Suppressor macrophage treated with lipopolysaccharide for 4 hours (primary cell): Measurements from ENCODE around the gene SLC35D1.
A peak's percentile ranks its signal among the peaks of the same experiment; 100 is the strongest.

Experiments
- DNase-seq: peaks from one replicate; pipeline ENCODE4 v3.0.0-alpha.2; 2020

Gene SLC35D1

DNA sequence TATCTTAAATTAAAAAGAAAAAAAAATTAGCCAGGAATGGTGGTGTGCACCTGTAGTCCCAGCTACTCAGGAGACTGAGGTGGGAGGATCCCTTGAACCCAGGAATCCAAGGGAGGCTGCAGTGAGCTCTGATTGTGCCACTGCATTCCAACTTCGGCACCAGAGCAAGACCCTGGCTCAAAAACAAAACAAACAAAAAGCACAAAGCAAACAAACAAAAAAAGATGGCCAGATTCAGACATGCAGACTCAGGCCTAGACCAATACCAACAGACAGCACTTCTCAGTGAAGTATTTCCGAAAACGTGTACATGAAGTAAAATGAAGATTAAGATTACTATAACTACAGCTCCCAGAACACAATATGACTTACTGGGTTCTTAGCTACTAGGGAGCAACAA is 10.6 kb downstream of the SLC35D1 start:
- DNase-seq: no peak

DNA sequence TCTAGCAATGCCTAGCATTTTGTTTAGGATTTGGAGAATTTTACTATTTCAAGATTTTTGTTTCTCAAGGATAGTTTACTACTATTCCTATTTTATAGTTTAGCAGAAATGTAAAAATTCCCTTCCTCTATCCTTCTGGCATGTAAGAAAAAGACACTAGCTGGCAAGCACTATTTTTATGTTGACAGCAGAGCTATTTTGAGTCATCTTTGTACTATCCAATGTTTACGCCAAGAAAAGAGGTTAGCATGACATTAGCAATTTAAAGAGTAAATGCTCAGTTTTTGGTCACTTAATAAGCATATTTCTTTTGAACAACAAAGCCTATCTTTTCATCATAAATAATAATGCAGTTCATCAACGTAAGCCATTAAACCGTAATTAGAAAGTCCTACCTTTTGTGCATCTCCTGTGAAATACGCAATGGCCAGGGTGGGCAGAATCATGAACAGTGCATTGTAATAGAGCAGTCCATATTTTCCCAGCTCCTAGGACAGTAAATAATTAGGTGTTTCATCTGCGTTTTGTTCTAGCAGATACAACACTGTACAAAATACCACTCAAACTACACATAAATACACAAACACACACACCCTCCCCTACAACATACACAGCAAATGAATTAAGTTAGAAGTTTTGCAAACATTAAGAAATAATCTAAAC is 12.0 kb downstream of the SLC35D1 start:
- DNase-seq: no peak

DNA sequence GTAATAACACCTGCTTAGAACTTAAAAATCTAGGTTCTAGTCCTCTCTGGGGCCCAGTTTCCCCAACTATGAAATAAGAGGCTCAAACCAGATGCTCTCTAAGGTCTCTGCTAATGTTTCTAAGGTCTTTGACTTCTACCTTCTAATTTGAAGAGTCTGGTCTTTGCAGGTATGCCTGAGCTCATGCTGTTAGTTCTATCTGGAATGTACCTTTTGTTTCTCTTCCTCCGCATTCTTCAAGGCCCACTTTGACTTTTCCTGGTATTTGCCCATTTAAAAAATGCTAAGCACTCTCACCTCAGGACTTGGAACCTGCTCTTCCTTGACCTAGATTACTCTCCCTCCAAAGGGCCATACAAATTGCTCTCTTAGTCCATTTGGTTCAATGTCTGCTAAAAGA is 13.5 kb downstream of the SLC35D1 start:
- no peak for DNase-seq

DNA sequence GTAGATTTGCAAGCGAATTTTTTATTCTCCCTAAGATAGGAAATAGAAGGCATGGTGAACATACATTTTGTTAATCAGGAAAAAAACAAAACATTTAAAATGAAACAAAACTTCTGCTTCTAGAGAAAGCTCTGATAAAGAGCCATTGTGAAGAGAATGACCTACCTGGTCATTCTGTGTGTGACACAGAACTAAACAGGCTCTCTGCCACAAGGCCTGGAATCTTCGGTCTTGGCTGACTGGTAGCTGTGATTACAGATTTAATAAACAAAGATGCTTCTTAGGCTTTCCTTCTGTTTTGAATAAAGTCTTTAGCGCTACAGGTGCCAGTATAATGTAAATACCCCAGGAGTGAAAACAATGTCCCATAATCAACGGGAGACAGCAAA is 22.1 kb downstream of the SLC35D1 start:
- DNase-seq: no peak

DNA sequence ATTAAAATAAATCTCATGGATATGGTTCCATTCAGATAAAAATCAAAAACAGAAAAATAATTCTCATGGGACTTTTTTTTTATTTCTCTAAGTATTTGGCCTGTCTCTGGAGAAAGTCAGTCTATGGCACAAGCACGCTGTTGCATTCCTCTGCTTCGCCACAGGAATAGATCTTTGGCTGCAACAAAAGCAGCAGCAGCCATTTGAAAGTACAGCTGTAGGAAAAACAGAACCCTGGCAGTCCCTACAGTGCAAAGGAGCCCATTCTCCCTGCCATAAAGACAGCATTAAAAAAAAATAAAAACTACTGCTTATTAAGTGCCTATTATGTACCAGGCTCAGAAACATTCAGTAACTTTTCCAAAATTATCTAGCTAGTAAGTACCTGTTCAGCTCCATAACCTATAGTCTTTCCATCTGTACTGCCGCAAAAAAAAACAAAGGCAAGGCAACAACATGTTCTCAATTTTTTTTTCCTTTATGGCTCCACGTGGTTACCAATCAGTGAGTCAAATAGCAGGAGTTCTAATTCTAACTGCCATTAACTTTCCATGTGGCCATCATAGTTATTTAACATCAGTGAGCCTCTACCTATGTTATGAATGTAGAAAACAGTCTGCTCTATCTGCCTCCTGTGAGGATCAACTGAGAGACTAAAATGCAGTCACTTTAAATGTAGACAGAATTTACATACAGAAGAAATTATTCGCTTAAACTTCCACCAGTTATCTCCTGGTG is 22.7 kb downstream of the SLC35D1 start:
- no peak for DNase-seq

DNA sequence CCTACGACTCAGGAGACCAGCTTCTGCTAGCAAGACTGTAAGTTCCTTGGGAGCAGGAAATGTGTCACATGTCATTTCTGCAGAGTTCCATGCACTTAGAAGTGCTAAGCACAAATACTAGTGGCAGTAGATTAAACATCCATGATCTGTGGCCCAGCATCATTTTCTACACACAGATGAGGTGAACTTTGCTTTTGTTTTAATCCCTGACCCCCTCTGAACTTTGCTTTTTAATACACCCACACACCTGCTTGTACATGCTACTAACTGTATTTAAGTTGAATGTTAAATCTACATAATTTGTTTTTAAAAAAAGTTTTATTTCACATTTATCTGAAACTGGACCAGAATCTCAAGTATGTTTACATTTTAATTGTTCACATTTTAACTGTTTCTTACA is 24.5 kb downstream of the SLC35D1 start:
- DNase-seq: no peak

DNA sequence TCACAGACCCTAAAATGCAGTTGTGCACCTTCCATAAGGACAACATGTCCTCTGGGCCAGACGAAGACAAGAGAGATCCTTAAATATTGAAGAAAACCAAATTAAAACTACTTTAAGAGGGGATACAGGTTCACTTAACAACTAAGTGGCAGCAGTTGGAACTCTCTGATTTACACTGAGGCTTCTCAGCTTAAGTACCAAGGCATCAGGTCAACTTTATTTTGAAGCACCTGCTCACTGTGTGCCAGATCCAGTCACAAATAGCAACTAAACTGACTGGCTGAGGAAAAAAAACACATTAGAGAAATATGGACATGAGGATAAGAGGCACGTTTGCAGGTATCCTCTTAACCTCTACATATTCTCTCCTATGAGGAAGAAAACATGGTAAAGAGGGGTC is 33.2 kb downstream of the SLC35D1 start:
- DNase-seq: no peak

DNA sequence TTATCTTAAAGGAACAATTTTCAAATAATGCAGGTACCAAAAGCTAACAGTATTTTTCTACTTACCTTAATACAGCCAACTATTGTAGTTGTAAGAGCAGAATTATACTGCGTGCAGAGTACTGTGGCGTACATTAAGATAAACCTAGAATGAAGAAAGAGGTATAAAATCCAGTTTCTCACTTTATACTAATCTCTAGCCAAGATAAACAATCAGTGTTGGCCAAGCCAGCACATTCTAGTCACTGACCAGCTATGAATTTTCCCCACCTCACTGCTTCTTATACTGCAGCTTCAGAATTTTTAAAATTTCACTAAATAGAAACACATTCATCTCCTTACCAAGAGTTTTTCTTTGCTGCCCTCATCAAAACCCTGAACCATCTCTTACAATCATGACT is 33.6 kb downstream of the SLC35D1 start:
- no peak for DNase-seq

DNA sequence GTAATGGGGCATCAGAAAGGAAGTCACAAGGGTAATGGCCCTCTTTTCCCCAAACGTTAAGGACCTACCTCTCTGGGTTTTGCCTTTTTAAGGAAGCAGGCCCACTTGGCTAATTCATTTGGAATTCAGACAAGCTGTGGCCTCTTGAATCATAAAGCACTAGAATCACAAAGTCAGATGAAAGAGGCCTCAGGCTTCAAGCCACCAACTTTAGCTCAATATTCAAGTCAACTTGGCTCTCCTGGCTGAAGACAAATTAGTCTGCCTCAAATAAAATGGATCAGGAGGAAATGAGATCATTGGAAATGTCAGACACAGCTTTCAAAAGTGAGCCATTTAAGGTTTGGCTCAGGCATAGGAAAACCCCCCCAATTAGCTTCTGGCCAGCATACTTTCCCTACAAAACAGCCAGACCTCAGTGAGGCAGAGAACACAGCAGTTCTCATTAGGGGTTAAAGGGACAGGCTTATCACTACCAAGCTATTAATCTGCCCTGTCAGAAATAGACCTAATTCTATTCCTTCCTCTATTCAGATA is 34.3 kb downstream of the SLC35D1 start:
- no peak for DNase-seq

DNA sequence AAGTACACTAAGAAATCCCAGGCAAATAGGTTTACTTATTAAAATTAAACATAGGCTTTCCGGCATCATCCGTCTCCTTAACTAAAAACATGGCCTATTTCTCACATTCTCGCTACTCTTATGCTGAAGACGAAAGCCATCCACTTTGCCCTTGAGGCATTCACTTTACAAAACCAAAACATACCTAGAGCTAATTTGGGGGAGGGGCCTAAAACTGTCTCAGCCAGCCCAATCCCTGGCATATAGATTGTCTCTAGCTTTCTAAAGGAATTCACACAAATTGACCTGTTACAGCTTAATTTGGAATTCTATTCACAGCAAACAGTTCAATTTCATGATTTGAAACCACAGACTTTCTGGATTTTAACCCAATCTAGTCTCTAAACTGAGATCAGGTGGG is 34.8 kb downstream of the SLC35D1 start:
- DNase-seq: no peak

DNA sequence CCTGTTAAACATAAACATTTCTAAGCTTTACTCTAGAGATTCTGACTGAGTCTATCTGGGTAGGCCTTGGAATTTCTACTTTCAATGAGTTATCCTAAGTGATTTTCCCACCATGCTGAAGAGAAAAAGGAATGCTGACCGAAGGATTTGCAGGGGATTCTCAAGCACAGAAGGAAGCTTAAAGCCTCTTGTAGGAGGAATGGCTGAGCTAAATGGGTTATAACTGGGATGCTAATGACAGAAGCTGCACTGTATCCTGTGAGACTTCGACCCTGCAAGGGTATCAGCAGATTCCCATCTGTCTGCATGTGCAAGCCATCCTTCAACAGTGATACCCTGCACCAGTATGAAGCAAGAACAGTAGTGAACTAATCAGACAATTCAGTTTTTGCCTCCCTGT is 35.4 kb downstream of the SLC35D1 start:
- DNase-seq: no peak

DNA sequence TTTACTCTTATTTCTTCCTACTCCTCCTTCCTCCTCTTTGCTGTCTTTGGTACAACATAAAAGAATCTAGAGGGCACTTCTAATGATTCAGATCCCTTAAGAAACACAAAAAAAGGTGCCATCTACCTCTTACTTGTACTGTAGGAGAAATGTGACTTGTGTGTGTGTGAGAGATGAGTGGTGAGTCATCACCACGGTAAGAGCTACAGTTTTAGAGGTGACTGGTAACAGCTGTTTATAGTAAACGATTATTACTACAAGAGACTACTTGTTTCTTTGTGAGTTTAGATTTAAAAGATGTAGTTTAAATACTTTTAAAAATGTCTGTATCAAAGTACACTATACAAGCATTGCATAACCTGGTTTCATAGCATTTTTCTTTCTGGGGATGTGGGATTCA is 40.4 kb downstream of the SLC35D1 start:
- no peak for DNase-seq

DNA sequence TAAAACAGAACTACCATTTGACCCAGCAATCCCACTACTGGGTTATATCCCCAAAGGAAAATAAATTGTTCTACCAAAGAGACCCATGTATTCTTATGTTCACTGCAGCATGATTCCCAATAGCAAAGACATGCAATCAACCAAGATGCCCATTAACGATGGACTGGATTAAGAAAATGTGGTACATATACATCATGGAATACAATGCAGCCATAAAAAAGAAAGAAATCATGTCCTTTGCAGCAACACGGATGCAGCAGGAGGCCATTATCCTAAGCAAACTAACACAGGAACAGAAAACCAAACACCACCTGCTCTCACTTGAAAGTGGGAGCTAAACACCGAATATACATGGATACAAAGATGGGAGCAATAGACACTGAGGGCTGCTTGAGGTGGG is 44.2 kb downstream of the SLC35D1 start:
- no peak for DNase-seq

DNA sequence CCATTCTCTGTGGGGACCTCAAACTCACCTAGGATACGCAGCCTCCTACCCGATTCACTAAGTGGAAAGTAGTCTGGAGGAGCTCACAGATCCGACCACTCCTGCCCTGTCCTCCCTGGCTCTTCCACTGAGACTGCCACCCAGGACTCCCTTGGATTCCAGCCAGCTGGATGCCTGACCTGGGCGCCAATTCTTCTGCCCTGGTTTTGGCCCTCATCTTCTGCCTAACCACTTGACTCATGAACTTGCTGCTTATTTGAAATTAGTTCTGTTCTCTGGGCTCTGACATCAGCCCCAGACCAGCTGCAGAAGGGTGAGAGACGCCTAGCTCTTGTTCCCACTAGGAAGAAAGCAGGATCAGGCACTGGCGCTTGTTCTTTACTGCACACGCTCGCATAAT is 48.9 kb downstream of the SLC35D1 start:
- DNase-seq: no peak

DNA sequence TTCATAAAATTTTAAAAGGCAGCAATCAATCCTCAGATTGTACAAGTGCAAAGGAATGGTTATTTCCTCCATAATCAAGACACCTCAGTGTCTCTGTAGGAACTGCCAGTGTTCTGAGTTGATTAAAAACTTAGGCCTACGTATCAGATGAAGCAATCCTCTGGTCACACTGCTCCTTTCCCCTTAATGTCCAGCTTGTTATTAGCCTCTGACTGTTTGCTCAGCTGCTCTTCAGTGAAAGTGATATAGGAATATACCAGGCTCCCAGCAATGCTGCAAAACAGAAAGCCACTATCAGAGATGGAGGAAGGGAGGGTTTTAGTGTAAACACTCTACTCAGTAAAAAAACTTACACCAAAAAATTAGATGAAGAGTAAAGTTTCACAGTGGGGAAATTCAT is 49.8 kb downstream of the SLC35D1 start:
- no peak for DNase-seq

DNA sequence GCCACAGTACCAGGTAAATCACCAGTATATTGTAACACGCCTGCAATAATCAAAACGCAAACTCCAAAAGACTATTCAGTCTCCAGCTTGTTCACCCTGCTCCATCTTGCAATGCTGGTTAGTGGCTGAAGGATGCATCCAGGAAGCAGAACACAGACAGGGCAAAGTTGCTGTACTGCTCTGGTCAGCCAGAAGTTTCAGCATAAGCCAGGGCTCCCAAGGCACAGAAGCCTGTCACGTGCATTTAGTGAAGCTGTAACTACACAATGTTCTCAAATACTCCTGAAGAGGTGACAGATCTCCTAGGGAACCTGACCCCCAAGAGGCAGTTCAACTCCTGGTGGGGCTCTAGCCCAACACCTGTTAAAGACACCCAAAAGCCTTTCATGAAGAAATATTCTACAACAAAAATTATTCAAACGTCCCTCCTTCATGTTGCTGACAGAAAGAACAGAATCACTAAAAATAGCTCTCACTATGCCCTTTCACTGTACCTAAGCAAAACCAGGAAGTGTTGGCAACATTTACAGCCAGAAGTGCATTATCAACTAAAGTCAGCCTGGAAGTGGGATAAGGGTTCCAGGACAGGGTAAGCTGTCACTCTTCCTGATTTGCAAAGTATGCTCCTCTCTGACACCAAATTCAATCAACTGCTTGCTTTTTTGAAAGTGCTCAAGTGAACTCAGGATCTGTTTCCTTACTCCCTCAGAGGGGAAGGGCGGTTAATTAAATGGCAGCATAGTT is 52.1 kb downstream of the SLC35D1 start:
- DNase-seq: no peak

DNA sequence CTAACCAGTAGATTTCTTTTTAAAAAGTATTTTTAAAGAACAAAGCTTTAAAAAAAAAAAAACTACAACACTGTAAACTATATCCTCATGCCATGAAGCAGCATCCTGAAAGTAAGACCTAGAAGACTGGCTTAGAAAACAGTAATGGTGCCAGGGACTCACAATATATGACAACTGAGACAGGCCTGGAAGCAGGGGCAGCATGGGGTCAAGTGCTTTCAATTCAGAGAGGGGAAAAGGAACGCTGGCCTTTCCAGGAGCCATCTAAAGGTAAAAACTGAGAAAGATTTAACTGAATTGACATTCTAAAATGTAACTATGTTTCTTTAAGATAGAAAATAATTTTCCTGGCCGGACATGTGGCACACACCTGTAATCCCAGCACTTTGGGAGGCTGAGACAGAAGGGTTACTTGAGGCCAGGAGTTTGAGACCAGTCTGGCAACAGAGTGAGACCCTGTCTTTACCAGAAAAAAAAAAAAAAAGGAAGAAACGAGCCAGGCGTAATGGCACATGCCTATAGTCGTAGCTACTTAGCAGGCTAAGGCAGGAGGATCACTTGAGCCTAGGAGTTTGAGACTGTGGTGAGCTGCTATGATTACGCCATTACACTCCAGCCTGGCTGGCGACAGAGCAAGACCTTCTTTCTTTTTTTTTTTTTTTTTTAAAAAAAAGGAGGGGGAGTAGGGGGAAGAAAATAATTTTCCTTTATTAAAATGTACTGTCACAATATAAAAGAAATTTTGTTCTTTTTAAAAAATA is 54.1 kb downstream of the SLC35D1 start:
- no peak for DNase-seq

DNA sequence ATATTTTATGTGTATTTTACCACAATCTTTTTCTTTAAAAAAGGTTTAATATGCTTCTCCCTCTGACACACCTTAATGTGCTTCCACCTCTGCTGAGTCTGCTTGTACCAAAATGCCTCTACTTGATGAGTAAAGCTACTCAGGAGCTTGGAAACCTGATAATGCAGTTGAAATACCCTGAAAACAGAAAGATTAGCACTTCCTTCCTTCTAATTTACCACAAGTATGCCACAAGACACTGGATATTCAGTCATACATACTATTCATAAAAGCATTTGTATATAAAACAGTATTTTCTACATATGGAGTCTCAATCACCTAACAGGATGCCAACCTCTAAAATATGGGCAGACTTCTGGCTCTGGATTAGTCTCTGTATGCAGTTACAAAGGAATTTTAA is 55.0 kb downstream of the SLC35D1 start:
- no peak for DNase-seq

DNA sequence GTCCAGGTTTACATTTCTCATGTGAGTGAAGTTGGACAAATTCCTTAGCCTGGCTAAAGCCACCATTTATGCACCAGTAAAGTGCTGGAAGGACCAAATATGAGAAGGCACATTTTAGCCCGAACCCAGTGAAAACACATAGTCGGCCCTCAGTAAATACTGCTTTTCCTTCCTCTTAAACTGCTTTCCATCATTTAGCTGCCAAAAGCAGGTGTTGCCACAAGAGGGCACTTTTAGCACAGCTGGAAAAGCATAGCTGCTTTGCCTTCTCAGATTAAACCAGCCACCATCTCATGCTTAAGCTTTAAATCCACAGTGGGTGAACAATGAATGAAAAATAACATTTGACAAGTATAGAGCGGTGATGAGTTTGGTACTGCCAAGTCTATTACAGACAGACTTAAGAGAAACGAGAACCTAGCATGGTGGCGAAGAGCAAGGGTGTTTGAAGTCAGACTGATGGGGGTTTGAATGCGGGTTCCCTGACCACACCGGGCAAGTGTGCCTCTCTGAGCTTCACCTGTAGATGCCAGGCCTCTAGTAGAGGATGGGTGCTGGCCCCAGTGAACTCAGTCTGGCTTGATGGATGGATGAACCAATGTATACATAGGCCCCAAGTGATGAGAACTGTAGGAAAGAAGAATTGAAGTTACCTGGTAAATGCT is 57.8 kb downstream of the SLC35D1 start:
- peak; percentile 67 for DNase-seq

DNA sequence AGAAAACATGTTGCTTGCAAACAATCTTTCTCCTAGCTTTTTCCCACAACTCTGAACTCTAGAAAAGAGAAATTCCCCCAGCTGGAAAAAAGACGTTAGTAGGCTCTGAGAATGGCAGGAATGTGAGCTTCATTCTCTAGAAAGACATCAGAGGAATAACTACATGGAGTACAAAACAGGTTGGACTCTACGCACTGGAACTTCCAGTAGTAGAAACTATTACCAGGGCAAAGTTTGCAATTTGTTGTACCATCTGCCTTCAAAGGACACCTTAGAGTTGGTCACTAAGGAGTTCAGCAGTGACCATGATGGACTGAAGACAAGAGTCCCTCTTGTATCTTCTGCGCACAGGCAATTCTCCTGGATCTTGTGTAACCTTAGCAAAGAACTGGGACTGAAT is 60.9 kb downstream of the SLC35D1 start:
- no peak for DNase-seq

DNA sequence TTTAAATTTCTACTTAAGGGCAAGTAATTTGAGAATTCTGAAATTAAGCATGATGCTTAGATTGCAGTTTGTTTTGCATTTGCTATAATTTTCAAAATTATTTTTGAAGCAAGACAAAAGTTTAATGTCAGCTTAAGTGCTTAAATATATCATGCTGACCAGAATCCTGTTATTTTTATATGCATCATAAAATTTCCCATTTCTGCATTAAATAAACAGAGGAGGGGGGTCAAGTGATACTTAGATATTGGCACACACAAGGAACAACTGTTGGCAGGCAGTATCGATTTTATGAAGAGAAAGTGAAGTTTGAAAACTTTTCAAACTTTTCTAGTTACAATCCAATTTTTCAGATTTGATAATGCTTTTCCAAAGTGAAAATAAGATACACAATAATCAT is 68.1 kb downstream of the SLC35D1 start:
- no peak for DNase-seq

DNA sequence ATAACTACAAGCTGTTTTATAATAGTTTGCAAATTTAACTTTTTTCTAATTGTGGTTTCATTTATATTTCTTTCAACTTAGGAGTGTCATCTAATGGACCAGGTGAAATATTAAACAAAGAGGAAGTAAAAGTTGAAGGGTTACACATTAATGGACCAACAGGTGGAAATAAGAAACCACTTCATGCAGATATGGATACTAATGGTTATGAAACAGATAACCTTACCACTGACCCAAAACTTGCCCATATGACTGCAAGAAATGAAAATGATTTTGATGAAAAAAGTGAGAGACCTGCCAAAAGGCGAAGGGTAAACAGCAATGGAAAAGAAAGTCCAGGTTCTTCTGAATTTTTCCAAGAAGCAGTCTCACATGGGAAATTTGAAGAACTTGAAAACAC is 69.5 kb downstream of the SLC35D1 start:
- DNase-seq: no peak
